OCI-LY3 (cell line): Measurements from ENCODE around the gene EEF1G.

Experiments
- CTCF ChIP-seq: fragments of 200-600, 300-600 bp; sonication (generic); IDR thresholded peaks from 2 replicates; pipeline ENCODE4 v1.5.1; 2014; ENCODE audit warnings: antibody characterized with exemption, low read length, low read depth
- EZH2phosphoT487 ChIP-seq: fragments of 200-600 bp; shearing (Covaris generic); IDR thresholded peaks from 2 replicates; pipeline ENCODE4 v1.6.1; 2018; ENCODE audit warnings: antibody characterized with exemption, mixed run types, low read depth

GRCh38 chr11:62555464-62556107 lies 18.1 kb downstream of the EEF1G start:
- TF ChIP-seq CTCF: no peak
- no peak for TF ChIP-seq EZH2phosphoT487
